ENCODE data around the gene ST6GALNAC1.

ST6GALNAC1 gene

DNA sequence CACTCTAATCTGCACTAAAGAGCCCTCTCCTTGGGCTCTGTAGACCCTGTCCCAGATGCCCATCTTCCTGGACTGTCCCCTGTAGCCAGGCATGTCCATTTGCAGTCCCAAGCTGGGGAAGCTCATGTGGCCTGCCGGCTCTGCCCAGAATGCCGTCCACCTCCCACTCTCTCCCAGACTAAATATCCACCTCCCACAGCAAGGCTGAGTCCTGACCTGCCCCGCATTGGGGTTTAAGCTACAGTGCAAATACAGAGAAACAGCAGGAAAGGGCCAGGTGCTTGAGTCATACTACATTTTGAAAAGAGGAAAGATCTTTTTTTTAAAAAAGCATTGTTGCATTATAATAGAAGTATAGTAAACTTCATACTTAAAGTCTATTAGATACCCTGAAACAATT, 60.9 kb downstream of the ST6GALNAC1 start:
- TF ChIP-seq, protein P1, sequence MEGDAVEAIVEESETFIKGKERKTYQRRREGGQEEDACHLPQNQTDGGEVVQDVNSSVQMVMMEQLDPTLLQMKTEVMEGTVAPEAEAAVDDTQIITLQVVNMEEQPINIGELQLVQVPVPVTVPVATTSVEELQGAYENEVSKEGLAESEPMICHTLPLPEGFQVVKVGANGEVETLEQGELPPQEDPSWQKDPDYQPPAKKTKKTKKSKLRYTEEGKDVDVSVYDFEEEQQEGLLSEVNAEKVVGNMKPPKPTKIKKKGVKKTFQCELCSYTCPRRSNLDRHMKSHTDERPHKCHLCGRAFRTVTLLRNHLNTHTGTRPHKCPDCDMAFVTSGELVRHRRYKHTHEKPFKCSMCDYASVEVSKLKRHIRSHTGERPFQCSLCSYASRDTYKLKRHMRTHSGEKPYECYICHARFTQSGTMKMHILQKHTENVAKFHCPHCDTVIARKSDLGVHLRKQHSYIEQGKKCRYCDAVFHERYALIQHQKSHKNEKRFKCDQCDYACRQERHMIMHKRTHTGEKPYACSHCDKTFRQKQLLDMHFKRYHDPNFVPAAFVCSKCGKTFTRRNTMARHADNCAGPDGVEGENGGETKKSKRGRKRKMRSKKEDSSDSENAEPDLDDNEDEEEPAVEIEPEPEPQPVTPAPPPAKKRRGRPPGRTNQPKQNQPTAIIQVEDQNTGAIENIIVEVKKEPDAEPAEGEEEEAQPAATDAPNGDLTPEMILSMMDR (IDR thresholded peaks at IDR 0.05) = no peak

DNA sequence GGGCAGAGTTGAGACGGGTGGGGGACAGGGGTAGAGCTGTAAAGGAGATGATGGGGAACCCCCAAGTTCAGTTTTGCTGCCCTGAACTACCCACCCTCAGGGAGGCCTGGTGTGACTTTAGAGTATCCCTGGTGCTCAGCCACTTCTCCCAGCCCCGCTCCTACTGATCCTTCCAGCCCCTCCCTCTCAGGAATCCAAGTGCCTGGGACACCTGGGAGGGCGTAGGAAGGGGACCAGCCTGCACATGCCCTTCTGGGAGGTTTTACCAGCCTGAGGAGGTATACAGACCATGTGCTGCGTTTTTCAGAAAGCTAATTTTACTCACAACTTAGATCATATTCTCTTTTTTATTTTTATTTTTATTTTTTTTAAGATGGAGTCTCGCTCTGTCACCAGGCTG, 62.0 kb downstream of the ST6GALNAC1 start:
- TF ChIP-seq, protein P1 (IDR thresholded peaks at IDR 0.05) = no peak

DNA sequence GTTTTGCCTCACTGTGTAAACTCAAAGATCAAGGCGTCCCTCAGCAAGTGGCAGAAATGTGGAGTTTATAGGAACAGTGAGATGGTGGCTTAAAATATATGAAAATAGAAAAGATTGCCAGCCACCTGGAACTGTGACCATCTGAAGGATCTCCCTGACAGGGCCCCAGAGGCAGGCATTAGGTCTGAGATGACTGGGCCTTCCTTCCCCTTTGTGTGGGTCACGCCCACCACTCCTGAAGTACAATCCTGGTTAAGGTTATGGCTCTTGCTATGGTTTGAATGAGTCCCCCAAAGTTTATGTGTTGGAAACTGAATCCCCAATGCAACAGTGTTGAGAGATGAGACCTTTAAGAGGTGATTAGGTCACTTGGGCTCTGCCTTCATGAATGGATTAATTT, 64.3 kb downstream of the ST6GALNAC1 start:
- TF ChIP-seq, protein P1 (IDR thresholded peaks at IDR 0.05) = no peak

DNA sequence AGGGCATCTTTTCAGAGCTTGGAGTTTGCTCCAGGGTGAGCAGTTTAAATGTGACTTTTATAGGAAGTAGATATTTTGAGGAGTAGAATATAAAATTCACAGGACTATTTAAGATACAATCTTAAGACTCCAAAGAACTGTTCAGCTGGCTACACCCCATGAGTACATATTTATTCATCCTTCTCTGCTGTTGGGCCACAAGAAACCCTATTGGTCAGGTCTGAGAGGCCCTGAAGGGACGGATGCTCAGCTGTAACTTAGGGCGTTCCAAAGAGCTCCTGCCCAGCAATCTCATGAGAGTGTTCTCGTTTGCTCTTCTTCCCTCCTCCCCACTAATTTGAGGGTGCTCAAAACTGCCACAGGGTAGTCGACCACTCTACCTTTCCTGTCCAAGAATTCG, 65.2 kb downstream of the ST6GALNAC1 start:
- TF ChIP-seq, protein P1 (IDR thresholded peaks at IDR 0.05) = no peak

DNA sequence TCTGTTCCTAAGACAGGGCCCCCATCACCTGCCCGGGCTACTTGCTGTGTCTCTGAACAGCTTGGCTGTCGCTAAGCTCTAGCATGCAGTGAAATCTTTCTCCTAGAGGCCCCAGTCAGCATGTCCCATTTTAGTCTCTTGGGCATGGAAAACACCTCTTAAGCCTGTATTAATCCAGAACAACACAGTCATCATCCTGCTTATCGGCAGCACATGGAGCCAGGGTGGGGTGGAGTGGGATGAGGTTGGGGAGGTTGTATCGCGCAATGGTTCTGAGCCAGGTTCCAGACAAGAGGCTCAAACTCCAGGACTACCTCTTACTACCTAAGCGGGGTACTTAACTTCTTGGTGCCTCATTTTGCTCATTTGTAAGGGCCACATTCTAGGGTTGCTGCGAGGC, 65.7 kb downstream of the ST6GALNAC1 start:
- TF ChIP-seq, protein P1 (IDR thresholded peaks at IDR 0.05) = no peak

DNA sequence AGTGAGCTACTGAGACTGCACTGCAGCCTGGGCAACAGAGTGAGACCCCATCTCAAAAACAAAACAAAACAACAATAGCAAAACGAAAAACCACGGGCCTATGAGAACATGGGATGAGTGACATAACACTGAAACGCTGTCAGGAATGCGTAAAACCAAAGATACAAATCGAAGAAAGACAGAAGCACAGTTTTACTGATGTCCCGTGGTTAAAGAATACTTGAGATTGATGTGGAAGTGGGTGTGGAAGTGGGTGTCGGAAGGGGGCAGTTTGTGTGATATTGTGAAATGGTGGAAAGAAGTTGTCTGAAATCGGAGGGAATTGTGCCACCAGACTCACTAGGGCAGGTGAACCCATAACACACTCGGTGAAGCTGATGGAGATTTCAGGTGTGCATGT, 67.4 kb downstream of the ST6GALNAC1 start:
- TF ChIP-seq, protein P1 (IDR thresholded peaks at IDR 0.05) = no peak

DNA sequence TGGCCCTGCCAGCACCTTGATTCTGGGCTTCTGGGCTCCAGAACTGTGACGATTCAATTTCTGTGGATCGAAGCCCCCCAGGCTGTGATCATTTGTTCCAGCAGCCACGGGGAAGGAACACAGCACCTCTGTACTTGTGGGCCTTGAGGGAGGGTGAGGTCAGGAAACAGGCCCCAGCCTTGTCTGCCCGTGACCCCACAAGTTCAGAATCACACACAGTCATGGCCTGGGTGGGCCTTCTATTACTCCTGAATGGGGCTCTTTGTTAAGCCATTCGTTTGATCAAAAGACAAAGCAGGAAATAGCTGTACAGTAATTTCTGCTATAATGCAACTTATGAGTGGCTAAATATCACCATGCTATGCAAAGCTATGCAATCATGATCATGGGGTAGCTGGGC, 68.0 kb downstream of the ST6GALNAC1 start:
- TF ChIP-seq, protein P1 (IDR thresholded peaks at IDR 0.05) = no peak
